Right renal cortex interstitium (tissue), 3 donors: ENCODE data around the gene NRCAM. TPM values are rescaled to one million over a fixed set of nuclear protein-coding genes. Genes with fewer than 3 reads are reported as not detected.
"Not testable (repeated sequence)": the region's sequence is repeated elsewhere in the genome, so short reads cannot be mapped to it uniquely, and the experiment has no call there.

Experiments used
- DNase-seq, 3 donors: peaks; one replicate each; pipeline ENCODE4 v3.0.0-alpha.2; 2013; ENCODE audit warnings: low read depth in 3 of 3, low spot score in 2 of 3
- polyA plus RNA-seq, 3 donors: library from polyadenylated mRNA; unstranded; fragments of 120-200 nt; gene quantifications; one replicate each; pipeline ENCODE4 v1.2.1, GENCODE V29; 2013; ENCODE audit not compliant: insufficient read length in 3 of 3

NRCAM gene
- polyA plus RNA-seq, 3 donors, result 16.7 to 24.1 (median 19.8) TPM

GRCh38 chr7:108286290-108286904, 169.8 kb downstream of the NRCAM start:
- no peak for DNase-seq

GRCh38 chr7:108285778-108286177, 170.5 kb downstream of the NRCAM start:
- DNase-seq, result no peak

GRCh38 chr7:108285003-108285368, 171.2 kb downstream of the NRCAM start:
- DNase-seq, result no peak

GRCh38 chr7:108284349-108285002, 171.8 kb downstream of the NRCAM start:
- DNase-seq, result no peak

DNA sequence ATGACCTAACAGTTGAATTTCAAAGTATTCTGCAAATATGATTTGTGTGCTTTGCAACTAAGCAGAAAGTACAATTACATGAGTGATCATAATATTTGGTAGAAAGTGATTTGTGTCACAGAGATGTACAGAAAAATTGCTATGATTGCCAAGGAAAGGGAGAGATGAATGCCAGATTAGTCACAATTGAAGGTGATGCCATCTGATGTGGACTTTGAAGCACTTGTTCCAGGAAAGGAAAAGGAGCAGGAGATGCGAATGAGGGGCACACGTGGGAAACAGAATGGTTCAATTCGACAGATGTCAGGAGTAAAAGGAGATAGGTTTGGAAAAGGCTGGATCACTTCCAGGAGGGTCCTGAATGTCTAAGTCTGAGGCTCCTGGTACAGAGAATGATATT, 173.0 kb downstream of the NRCAM start:
- DNase-seq, result no peak

GRCh38 chr7:108282427-108282996, 173.7 kb downstream of the NRCAM start:
- DNase-seq, result no peak

GRCh38 chr7:108280136-108280535, 176.1 kb downstream of the NRCAM start:
- DNase-seq, result no peak

DNA sequence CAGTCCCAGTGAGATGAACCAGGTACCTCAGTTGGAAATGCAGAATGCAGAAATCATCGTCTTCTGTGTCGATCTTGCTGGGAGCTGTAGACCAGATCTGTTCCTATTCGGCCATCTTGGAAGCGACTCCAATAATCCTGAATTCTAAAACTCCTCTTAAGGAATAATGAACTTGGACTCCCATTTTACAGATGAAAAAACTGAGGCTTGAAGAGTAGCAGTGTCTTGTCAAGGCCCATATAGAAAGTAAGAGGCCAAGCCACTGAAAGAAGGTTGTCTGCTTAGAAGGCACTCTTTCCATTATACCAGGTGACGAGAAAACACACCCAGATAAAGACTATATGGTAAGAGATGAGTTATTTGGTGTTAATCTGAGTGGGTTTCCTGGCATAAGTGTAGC, 177.5 kb downstream of the NRCAM start:
- DNase-seq, result no peak

DNA sequence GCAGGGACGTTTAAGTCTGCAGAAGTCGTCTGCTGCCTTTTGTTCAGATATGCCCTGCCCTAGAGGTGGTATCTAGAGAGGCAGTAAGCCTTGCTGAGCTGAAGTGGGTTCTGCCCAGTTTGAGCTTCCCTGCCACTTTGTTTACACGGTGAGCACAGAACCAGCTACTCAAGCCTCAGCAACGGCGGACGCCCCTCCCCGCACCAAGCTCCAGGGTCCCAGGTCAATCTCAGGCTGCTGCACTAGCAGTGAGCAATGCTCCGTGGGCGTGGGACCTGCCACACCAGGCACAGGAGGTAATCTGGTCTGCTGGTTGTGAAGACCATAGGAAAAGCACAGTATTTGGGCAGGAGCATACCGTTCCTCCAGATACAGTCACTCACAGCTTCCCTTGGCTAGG, 178.0 kb downstream of the NRCAM start:
- DNase-seq, result no peak

GRCh38 chr7:108274447-108274846, 181.8 kb downstream of the NRCAM start:
- not testable (repeated sequence) for DNase-seq

DNA sequence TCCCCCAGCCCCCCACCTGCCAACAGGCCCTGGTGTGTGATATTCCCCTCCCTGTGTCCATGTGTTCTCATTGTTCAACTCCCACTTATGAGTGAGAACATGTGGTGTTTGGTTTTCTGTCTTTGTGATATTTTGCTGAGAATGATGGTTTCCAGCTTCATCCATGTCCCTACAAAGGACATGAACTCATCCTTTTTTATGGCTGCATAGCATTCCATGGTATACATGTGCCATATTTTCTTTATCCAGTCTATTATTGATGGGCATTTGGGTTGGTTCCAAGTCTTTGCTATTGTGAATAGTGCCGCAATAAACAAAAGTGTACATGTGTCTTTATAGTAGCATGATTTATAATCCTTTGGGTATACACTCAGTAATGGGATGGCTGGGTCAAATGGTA, 183.3 kb downstream of the NRCAM start:
- not testable (repeated sequence) for DNase-seq

GRCh38 chr7:108270385-108271015, 185.7 kb downstream of the NRCAM start:
- no peak for DNase-seq

GRCh38 chr7:108268200-108268820, 187.9 kb downstream of the NRCAM start:
- no peak for DNase-seq

- no peak for DNase-seq
Observed at GRCh38 chr7:108267615-108268014, 188.6 kb downstream of the NRCAM start.

- DNase-seq, result no peak
Observed at GRCh38 chr7:108266491-108266890, 189.7 kb downstream of the NRCAM start.

DNA sequence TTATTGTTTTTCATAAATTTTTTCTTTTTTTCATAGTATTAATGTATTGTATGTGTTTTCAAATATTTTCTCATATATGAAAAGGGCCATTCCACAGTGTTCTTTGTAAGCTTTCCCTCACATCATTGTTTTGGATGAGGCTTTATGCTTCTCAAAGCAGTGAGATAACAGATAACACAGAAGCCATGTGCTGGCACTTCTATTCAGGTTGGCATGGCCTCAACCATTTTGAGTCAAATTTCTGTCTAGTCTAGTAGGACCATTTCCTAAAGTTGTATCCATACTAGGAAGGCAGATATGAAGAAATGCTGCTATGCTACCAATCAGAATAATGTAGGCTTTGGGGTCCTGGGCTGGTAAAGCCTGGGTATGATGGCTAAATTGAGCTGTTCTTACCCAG, 190.2 kb downstream of the NRCAM start:
- DNase-seq, result no peak

- no peak for DNase-seq
Observed at GRCh38 chr7:108265007-108265406, 191.2 kb downstream of the NRCAM start.

DNA sequence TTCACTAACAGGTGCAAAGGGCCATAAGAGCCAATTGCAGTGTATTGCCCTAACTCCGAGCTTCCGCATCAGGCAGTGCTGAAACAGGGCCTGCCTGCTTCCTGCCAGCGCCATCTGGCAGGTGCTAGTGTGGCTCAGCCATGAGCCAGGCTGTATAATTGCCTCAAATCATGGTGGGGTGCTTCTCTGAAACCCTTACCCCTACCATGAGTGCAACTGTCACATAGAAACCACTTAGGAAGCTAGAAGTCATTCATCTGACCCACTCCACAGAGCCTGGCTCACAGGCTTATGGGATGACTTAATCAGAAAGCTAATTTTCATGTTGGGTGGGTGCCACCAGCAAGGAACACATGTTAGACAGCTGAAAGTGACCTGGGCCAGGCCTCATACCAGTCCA, 192.8 kb downstream of the NRCAM start:
- no peak for DNase-seq

DNA sequence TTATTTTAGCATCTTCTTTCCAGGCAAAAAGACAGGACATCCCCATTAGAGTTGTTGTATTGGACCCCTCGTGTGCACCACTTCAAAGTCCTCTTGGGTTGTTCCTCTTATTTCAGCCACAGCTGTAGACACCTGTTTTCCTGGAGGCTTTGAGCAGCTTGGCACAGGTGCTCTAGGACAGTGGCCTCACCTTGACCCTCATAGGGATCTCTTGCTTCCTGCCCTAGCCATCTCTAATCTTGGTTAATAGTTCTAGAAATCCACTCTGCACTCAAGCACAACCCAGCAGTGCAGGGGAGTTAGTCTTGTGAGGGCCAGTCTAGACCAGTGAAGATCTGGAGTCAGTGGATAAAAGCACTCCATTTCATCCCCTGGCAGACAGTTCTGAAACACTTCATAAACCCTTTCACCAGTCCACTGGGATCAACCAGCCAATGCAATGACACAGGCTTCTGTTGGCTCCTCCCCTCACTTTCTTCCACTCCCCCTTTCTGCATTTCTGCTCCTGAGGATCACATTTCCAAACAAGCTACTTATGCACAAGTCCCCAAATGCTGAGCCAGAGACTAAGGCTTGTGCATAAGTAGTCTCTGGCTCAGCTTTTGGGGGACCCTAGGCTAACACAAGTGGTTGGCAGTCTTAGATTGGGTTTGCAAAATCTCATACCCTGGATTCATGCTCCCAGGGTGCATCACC, 194.5 kb downstream of the NRCAM start:
- no peak for DNase-seq

DNA sequence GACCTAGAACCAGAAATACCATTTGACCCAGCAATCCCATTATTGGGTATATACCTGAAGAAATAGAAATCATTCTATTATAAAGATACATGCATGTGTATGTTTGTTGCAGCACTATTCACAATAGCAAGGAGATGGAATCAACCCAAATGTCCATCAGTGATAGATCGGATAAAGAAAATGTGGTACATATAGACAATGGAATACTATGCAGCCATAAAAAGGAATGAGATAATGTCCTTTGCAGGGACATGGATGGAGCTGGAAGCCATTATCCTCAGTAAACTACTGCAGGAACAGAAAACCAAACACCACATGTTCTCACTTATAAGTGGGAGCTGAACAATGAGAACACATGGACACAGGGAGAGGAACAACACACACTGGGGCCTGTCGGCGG, 196.8 kb downstream of the NRCAM start:
- DNase-seq, result not testable (repeated sequence)

DNA sequence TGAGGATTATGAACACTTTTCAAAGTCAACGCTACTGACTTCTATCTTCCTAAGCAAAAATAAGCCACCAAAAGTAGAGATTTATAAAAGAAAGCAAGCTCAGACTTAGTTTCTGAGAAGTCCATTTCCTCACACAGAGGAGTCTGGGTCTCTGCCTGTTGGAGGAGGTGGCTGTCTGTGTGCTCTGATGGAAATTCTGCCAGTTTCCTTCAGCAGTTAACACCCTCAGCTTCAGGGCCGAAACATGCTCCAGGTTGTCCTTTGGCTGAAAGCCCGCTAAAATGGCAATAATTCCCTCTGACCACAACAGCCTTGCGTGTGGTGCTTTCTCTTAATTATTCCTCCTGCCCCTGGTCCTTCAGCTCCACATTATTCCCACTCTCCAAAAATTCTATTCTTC, 198.3 kb downstream of the NRCAM start:
- no peak for DNase-seq
